Activated CD4-positive, alpha-beta T cell treated with anti-CD3 and anti-CD28 coated beads, Interleukin-2, amount 50 U/mL, for 4 hours (primary cell): ENCODE measurements around the gene ALDH1L1.

Experiments
- DNase-seq, 2 experiments: peaks; one replicate each; pipeline ENCODE4 v3.0.0-alpha.2; 2020

Gene ALDH1L1

DNA sequence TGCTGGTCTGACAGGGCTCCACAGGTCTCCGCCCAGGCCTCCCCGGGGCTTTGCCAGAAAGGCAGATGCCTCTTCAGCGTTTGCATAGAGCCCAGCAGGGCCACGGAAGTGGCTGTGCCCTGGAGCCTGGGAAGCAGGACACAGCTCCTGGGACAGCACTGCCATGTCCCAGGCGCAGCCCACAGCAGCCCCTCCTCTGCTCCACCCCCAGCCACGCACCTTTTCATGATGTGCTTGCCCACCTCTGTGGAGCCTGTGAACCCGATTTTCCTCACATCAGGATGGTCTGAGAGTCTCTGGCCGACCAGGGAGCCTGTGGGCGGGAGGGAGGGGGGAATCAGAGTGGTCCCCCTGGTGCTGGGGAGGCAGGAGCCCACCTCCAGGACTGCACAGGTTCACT is 62.6 kb downstream of the ALDH1L1 start:
- DNase-seq = no peak

DNA sequence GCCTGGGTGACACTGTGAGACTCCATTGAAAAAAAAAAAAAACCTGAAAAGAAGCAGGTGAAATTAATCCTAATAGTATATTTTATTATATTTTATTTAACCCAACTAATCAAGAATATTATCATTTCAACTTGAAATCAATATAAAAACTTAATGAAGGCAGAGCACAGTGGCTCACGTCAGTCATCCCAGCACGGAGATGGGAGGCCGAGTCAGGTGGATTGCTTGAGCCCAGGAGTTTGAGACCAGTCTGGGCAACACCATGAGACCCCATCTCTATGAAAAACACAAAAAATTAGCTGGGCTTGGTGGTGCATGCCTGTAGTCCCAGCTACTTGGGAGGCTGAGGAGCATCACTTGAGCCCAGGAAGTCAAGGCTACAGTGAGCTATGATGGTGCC is 63.2 kb downstream of the ALDH1L1 start:
- DNase-seq = no peak

DNA sequence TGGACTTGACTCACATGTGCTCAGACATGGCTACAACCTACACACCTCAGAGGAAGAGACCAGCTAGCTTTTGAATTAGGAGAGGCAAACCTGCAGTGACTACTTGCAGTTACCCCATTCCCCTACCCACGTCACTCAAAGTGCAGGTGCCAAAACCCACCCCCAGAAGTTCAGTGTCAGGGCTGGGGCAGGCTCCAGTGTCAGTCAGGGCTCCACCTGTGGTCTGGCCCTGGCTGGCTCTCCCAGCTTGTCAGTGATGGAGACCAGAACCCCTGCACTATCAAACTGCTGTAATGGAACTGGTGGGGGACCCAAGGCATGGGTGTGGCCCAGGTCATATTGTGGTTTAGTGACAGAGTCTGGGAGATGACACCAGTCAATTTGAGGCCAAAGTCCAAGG is 63.9 kb downstream of the ALDH1L1 start:
- no peak for DNase-seq

DNA sequence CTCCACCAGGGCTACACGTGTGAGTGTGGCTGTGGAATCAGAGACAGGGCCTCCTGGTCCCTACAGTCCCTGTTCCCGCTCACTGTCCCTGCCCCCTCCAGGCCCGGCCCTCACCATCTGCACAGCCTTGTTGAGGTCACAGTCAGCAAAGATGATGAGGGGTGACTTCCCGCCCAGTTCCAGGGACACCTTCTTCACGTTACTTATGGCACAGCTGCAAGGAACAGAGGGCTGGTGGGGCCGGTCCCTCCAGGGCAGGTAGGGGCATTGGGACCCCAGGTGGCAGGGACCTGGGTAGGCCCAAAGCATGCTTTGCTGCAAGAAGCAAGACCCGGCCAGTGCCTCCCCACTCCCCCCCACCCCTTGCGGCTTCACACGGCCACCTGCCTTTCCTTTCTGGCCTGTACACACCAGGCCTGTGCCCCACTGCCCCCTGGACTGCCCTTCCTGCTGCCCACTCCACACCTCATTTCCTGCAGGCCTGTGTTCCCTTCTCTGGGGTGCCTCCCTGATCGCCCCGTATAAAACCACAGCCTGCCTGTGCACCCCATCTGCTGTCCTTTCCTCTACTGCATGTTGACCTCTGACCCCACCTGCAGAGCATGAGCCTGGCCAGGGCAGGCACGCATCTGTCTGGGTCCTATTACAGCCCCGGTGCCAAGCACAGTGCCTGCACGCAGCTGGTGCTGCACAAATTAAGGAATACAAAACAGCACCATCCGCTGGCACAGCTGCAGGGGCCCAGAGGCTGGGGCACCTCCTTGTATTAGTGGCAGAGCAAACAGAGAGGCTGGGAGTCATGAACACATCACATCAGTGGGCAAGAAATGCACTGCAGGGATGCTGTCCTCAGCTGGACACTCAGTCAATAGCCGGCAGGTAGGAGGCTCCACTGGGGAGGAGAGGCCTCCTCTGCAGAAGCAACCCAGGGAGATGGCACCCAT is 65.7 kb downstream of the ALDH1L1 start:
- no peak for DNase-seq

DNA sequence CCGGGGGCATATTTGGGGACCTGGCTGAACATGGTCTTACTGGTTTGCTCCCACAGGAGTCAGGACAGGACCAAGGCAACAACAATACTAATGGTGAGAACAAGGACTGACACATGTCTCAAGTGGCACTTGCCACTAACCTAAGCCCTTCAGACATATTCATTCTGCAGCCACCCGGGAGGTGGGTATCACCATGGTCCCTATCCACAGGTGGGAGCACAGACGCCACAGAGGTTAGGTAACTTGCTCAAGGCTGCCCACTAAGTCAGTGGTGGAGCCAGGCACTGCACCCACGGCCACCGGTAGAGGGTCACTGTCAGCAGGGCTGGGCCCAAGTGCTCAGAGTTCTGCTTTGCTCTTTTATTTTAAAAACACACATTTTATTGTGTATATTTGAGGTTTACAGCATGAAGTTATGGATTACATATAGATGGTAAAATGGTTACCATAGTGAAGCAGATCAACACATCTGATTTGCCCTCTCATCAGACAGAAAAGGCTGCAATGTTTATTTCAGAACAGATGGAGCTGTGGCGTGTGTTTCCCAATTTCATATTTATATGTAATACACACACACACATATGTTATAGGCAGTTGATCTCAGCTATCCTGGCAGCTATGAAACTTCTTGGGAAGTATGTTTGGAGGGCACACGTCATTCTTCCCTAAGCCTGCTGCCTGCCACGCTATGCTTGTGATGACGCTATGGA is 66.5 kb downstream of the ALDH1L1 start:
- DNase-seq = no peak

DNA sequence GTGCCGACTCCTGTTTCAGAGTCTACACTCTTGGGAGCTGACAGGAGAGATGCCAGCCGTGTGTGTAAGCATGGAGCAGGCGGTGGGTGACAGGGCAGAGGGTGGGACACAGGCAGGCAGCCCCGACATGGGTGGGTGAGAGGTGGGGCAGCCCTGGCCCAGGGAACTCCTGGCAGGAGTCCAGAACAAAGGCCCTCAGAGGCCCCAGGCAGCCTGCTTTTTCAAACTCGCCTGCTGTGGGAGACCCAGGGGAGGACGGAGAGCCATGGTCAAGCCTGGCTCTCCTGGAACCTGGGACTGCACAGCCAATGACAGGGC is 67.2 kb downstream of the ALDH1L1 start:
- no peak for DNase-seq

DNA sequence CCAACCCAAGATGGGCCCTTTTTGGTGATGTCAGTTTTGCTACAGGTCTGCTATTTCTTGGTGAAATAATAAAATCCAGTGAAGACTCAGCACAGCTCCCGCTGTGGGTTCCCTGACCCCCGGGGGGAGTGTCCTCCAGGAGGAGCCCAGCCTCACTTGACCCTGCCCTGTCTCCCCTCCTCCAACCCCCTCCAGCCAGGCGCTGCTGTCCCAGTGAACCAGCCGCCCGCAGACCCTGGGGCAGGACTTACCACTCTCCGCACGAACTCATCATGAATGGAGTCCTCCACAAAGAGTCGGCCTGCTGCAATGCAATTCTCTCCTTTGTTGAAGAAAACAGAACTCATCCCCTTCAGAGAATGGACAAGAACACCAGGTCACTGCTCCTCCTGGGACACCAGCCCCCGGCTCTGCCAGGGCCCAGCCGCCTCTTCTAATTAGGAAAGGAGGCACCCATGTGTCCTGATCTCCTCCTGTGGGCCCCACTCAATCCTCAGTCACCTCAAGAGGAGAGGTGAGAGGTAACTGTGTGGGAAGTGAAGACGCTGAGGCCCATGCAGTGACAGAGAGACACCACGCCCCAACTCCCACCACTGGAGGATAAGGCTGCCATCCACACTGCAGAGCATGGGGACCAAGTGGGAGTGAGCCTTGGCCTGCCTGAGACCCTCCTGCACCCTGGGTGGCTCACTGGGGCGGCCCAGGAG is 67.7 kb downstream of the ALDH1L1 start:
- no peak for DNase-seq

DNA sequence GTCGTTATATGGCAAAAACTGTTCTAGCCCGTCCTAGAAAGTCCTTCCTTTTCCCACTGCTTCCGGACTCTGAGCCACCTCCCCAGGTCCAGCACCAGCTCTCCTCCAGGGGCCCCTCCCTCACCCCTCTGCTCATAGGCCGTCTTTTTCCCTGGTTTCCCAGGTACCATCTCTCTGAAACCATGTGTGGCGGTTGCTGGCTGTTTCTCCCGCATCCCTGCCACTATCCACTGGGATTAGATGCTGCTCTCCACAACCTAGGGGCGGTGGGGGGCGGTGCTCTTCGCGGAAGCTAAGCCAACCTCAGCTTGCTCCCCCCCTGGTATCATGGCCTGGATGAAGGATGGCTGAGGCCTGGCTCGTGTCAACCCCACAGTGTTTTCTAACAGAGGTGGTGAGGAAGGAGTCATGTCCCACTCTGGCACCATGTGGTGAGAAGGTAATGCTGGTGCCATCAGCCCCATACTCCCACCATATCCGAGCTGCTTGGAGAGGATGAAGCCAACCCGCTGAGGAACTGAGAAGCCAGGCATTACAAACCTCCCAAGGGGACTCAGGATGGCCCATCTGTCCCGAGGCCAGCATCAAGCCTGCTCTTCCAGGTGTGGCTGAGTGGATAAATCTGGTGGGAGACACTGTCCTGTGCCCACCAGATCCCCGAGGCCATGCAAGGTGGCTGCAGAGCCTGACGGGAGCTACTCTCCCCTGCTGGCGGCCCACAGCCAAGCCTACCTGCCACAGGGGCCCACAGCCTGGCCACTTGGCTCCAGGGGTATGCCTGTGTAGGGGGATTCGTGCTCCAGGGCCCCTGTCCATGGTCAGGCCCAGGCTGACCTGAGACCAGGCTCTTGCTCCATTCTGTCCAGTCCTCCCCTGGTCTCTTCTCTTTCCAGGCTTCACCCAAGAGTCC is 68.6 kb downstream of the ALDH1L1 start:
- no peak for DNase-seq

DNA sequence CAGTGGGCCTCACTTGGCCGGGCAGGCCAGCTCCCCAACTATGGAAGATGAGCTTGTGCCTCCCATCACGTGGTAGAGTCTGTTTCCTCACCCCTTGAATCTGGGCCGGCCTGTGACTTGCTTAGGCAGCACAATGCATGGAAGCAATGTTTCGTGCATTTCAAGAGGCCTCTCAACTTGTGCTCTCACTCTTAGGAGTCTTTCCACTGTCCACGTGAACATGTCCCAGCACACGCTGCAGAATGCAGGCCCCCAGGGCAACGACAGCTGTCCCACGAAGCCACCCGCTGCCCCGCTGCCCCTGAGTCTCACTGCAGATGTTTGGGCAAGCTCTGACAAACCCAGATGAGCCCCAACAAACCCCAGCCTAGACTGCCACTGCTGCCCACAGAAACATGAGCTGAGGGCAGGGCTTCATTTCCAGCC is 69.2 kb downstream of the ALDH1L1 start:
- no peak for DNase-seq

DNA sequence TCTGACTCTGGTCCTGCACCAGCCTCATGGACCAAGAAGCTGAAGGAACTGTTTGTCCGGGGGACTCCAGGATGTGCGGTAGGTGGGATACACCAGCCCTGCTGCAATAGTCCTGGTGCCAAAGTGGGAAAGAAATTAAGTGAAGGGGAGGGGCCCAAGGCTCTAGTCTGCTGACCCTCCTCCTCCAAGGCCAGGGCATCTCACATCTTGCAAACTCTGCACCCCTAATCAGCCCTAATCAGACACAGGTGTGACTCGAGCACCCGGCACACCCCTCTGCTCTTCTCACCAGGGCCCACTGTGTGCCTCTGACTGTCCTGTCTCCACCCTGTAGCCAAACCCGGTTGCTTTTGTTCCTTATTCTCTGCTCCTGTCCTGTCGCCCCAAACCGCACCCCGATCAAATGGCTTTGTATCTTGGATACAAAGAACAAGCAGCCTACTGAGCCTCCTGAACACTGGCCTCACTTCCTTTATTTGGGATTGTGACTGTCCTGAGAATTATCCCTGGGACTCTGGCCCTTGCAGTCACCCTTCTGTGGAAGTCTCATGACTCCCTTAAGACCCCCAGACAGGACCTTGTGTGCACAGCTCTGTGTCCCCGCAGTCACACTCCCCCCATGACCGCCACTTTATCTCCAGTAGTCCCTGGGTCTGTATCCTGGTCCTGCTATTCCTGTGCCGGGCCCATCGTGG is 69.8 kb downstream of the ALDH1L1 start:
- DNase-seq = no peak

DNA sequence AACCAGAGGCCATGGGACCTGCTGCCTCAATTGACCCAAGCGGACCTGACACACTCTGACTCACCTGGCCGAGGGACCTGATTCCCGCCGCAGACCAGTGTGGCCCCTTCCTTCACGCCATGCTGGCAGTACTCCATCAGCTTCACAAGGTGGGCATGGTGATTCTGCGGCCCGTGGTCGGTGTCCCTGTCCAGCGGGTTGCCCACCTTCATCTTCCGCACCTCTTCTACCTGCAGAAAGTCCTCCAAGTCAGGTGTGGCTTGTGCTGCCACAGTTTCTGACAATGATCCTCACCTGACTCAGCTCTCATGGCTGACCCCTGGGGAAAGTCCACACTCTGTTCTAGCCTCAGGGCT is 70.5 kb downstream of the ALDH1L1 start:
- DNase-seq = no peak

DNA sequence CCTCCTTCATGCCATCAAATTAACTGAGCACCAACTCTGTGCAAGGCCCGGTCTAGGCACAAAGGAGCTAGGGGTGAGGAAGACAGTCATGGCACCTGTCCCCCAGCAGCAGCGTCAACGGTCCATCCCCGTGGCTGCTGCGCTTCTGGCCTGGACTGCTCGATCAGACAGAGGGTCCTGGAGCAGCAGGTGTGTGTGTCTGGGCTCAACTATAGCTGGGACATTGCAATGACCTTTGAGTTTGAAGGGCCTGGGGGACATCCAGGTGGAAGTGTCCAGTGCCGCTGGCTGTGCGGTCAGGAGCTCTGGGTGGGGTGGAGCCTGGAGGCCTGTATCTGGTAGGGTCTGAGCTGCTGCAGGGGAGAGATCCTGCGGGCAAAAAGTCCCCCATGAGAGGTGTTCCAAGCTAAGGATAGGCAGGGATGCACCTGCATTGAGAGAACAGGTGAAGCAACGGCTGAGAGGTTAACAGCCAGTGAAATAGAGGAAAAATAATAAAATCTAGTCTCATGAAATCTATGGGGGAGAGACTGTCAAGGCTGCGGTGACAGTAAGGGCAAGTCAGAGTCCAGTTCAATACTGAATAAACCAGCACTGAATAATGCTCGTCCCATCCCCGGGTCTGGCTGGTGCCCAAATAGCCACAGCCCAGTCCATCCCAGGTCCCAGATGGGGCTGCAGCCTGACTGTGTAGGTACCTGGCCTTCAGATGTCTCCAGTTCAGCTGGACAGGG is 71.1 kb downstream of the ALDH1L1 start:
- no peak for DNase-seq

DNA sequence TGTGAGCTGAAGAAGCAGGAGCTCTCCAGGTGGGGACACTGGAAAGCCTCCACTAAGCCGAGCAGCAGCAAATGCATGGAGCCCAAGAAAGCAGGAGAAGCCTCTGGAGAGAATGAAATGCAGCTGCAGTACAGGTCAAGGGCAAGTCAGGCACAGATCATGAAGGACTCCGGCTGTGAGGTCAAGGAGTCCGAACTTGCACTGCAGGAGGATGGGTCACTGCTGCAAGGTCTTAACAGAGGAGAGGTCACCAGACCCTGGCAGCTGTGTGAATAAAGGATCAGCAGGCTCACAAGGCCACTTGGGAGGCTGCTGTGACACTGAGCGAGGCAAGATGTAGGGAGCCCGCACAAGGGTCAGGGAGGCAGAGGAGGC is 71.7 kb downstream of the ALDH1L1 start:
- DNase-seq = no peak

DNA sequence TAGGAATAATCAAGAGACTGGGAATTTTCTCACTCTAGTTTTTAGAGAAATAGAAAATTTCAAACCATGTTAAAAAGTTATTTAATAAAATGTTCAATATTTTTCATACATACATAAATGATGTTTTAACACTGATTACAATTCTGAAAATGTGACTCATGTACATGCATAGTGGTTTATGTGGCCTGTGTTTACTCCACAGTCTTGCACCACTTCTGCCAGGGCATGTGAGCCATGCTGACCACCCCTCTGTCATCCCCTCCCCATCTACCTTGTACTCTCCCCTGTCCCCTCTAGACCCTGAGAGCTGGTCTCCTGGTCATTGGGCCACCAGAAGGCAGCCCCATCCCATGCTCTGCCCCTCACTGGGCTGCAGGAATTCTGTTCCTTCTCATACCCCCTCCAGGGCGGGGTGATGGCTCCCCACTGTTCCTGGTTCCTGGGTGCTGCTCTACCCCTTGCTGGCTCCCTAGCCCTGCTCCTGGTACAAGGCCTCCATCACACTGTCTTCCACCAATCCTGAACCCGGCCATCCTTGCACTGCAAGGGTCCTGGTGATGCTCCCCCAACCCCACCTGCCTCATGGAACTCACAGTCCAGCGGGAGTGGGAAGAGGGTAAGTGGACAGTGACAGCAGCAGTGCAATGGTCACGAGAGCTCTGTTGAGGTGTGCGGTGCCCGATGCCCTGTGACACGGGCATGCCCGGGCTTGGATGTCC is 72.3 kb downstream of the ALDH1L1 start:
- no peak for DNase-seq

DNA sequence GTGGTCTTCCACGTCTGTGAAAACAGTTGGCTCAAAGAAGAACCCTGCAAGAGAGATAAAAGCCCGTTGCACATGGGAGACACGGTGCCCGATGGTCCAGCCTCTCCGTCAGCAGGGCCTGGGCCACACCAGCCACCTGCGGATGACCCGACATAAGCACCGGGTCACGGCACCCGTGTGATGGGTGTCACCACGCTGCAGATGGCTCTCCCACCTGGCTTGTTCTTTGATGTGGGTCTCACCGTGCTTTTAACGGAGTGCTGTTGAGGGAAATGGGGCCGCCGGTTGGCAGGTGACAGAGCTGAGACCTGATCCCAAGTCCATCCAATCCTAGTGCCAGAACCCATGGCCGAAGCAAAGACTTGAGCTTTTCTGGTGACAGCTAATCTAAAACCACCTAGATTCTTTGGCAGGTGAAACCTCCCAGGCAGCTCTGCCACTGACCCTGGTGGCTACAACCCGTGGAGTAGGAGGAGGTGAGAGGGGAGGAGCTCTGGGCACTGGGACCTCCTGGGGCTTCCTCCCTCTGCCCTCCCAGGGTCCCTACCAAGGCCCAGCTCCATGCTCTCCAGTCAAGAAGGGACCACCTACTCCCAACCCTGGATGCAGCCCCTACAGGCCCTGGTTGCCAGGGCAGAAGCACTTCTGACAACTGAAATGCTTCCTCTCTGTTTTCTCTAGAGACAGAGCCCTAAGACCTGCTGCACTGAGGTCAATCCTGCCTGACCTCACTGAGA is 73.0 kb downstream of the ALDH1L1 start:
- no peak for DNase-seq

DNA sequence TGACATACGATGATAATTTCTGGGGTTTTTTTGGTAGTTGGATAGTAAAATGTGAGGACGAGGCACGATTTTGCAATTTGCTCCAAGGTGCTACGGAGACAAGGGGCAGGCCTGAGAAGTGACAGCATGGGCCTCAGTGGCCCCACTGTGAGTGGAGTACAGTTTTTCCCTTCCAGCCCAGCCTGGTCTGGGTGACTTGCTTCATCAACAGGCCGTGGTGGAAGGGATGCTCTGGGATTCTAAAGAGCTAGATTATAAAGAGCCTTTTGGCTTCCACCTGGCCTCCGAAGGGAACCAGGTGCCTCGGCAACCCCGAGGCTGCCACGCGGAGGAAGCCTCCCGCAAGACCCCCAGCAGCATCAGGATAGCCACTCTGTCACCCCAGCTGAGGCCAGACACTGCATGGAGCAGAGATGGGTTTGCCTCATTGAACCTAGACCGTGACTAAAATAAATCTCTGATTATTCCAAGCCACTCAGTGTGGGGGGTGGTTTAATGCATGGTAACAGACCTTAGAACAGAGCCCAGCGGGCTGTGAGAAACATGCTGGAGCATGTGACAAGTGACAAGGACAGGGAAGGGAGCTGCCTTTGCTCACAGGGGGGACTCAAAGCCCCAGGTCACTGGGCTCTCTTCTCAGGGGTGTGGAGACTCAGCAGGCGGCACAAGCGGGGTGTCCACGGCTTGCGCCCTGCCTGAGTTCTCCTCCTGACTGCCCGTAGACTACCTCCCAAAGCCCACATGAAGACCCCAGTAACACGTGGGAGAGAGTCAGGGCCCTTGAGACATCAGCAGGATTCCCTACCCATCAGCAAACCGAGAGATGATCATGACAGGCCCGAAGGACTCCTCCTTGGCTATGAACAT is 73.8 kb downstream of the ALDH1L1 start:
- no peak for DNase-seq

DNA sequence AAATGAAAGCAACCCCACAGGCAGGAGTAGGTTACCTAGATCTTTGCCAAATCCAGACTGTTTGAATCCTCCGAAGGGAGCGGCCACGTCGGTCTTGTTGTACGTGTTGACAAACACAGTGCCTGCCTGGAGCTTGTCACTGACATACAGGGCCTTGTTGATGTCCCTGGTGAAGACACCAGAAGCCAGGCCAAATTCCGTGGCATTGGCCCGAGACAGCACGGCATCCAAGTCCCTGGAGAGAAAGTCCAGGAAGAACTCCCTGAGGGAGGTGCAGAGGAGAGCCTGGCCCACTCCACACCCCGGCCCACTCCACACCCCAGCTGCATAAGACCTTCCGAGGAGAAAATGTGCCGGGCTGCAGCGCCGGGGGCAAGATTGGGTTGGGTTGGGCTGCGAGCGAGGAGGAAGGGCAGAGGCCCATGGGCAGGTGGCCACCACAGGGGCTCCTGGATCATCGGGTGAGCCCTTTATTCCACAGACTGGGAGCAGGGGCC is 74.6 kb downstream of the ALDH1L1 start:
- DNase-seq = no peak

DNA sequence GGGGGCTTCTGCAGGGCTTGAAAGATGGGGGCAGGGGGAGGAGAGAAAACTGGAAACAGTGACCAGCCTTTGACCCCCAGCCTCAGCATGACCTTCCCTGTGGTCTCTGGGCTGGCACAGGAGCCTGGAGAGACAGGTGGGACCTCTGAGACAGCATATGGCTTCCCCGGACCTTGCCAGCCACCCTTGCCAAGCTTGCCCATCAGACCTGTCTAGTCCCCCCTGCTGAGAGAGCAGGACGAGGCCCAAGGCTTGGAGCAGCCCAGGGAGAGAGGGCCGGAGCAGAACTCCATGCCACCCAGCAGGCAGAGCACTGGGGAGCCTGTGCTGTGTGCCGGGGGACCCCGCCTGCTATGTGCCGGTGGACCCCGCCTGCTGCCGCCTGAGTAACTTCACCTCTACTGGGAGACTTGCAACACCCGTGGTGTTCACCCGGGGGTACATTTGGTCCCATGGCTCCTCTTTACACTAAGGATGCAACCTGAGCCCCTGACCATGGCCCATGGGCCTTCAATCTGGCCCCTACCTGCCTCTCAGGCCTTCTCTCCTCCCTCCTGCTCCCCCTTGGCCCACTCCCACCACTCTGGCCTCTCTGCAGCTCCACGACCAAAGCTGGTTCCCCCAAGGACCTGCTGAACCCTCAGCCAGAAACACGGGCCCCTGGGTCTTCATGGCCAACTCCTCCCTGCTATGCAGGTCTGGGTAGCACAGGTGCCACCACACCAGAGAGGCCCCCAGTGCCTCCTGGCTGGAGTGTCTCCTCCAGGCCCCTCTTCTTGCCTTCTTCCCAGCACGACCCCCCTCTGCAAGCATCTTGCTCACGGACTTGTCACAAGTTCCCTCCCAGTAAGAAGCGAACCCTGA is 75.4 kb downstream of the ALDH1L1 start:
- no peak for DNase-seq
